ENCODE results near the gene SPPL2B. TPM values are rescaled to one million over a fixed set of nuclear protein-coding genes. Genes with fewer than 3 reads are reported as not detected.

The SPPL2B gene
- total and polyA plus RNA-seq, 9 of the 15 experiments (the other 6 are each of a cell fraction or from before 2014, with no cell fraction given) = 0.20 to 81.2 (median 15.1) TPM

DNA sequence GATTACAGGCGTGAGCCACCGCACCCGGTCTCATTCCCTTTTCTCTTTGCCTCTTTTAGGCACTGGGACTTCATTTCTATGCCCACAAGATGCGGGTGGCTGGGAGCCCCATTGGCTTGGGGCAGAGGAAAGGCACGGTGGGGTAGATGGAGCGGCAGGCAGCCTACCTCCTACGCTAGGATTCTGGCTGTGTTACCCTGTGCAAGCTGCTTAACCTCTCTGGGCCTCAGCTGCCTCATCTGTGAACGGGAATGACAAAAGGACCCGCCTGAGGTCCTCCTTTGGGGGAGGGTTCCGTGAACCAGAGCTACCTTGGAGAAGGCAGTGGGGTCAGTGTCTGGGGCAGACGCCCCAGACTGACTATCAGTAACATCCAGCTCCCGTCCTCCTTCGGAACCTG is 11.2 kb upstream of the SPPL2B start:
- no peak overlapping the region for H3K27ac ChIP-seq (ENCODE audit: extremely low read depth, low read depth, low read length)
- no peak overlapping the region for H3K4me3 ChIP-seq
- H3K9me1 ChIP-seq (ENCODE audit: control insufficient read depth, insufficient read depth, low read length) = no peaks in the 10 kb centered on the region
- FAIRE-seq (no peak), DNase-seq (ENCODE audit: extremely low read depth in 1 of 4, low spot score in 3 of 4) (no peak), ATAC-seq (no peak)
- peaks cover 8% of the 10 kb centered on the region; the same call in 1 of the 3 replicates for H3K36me3 ChIP-seq (ENCODE audit: control insufficient read depth, insufficient read depth, low read length)
- peaks cover 3 to 39% of the 10 kb centered on the region in 2 experiments; a peak in 3 of 5 replicates for H3K4me1 ChIP-seq (replicated peaks in 1 of 2; ENCODE audit: control insufficient read depth in 2 of 2, insufficient read depth in 2 of 2, low read length in 2 of 2)
- 55% methylated on average over 13 of the region's 13 CpGs for WGBS (ENCODE audit: insufficient coverage, low coverage, missing lambda C conversion rate)
- H4K20me1 ChIP-seq (replicated peaks; ENCODE audit: control insufficient read depth, insufficient read depth, low read length) = no peaks in the 10 kb centered on the region
- in situ Hi-C loops (cut with MboI) (loop anchor here (5.0 to 10.0 kb wide), 2 partner anchors 82 to 160 kb away; partner anchors contain the start of genes PLEKHJ1 and SF3A2), intact Hi-C loops (cut with micrococcal nuclease) (loop anchor here (5.0 kb wide), 1 partner anchor 40 kb away; no protein-coding TSS in a partner anchor)
- no peaks in the 10 kb centered on the region for H3K79me2 ChIP-seq (ENCODE audit: control insufficient read depth, insufficient read depth, low read length)
- peak overlapping the region in 1 of 2 experiments; percentile 55; a peak in 1 of 4 replicates for H3K9ac ChIP-seq (ENCODE audit: insufficient read depth in 1 of 2, low read depth in 2 of 2, low read length in 2 of 2)
- H3K4me2 ChIP-seq (ENCODE audit: insufficient read depth, low read length) = no peak overlapping the region
- TF ChIP-seq RBM25 (IDR thresholded peaks at IDR 0.05; ENCODE audit: low read depth, low read length, severe bottlenecking) = peak; percentile 62
- peak; percentile 73 for TF ChIP-seq BCOR (IDR thresholded peaks at IDR 0.05)
- 0 out of 4 replicates have a peak, but pooled peaks have one; percentile 12 to 37 for TF ChIP-seq KDM1A (IDR thresholded peaks at IDR 0.05)
- TF ChIP-seq MCM2 (IDR thresholded peaks at IDR 0.05; ENCODE audit: low read depth) = no peak
- peak; percentile 50 for TF ChIP-seq ZFP36 (IDR thresholded peaks at IDR 0.05; ENCODE audit: low read depth, low read length, partially characterized antibody)
- 0 out of 2 replicates have a peak, but pooled peaks have one; percentile 29 for TF ChIP-seq ADNP (tag; IDR thresholded peaks at IDR 0.05)
- TF ChIP-seq ZZZ3 (IDR thresholded peaks at IDR 0.05) = no peak
- TF ChIP-seq, protein P1, sequence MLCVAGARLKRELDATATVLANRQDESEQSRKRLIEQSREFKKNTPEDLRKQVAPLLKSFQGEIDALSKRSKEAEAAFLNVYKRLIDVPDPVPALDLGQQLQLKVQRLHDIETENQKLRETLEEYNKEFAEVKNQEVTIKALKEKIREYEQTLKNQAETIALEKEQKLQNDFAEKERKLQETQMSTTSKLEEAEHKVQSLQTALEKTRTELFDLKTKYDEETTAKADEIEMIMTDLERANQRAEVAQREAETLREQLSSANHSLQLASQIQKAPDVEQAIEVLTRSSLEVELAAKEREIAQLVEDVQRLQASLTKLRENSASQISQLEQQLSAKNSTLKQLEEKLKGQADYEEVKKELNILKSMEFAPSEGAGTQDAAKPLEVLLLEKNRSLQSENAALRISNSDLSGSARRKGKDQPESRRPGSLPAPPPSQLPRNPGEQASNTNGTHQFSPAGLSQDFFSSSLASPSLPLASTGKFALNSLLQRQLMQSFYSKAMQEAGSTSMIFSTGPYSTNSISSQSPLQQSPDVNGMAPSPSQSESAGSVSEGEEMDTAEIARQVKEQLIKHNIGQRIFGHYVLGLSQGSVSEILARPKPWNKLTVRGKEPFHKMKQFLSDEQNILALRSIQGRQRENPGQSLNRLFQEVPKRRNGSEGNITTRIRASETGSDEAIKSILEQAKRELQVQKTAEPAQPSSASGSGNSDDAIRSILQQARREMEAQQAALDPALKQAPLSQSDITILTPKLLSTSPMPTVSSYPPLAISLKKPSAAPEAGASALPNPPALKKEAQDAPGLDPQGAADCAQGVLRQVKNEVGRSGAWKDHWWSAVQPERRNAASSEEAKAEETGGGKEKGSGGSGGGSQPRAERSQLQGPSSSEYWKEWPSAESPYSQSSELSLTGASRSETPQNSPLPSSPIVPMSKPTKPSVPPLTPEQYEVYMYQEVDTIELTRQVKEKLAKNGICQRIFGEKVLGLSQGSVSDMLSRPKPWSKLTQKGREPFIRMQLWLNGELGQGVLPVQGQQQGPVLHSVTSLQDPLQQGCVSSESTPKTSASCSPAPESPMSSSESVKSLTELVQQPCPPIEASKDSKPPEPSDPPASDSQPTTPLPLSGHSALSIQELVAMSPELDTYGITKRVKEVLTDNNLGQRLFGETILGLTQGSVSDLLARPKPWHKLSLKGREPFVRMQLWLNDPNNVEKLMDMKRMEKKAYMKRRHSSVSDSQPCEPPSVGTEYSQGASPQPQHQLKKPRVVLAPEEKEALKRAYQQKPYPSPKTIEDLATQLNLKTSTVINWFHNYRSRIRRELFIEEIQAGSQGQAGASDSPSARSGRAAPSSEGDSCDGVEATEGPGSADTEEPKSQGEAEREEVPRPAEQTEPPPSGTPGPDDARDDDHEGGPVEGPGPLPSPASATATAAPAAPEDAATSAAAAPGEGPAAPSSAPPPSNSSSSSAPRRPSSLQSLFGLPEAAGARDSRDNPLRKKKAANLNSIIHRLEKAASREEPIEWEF (CRISPR knock-in tag; IDR thresholded peaks at IDR 0.05) = no peak
- TF ChIP-seq CBX1 (IDR thresholded peaks at IDR 0.05; ENCODE audit: low read depth) = no peak
- TF ChIP-seq HNRNPUL1 (IDR thresholded peaks at IDR 0.05; ENCODE audit: low read length) = no peak
- TF ChIP-seq ZNF707 (CRISPR knock-in tag; conservative IDR thresholded peaks at IDR 0.05) = no peak
- TF ChIP-seq, protein P2, sequence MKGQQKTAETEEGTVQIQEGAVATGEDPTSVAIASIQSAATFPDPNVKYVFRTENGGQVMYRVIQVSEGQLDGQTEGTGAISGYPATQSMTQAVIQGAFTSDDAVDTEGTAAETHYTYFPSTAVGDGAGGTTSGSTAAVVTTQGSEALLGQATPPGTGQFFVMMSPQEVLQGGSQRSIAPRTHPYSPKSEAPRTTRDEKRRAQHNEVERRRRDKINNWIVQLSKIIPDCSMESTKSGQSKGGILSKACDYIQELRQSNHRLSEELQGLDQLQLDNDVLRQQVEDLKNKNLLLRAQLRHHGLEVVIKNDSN (CRISPR knock-in tag; IDR thresholded peaks at IDR 0.05) = no peak
- ChIA-PET CTCF (ENCODE audit: low intra/inter-chr PET ratio) (no interaction called here), POLR2A (interaction anchor here (0.5 to 4.2 kb wide), 5 partner anchors 10 to 149 kb away, joined by 3 to 13 read pairs (median 4); partner anchors contain the start of genes AMH, LSM7 and SPPL2B)
- H3K27me3 ChIP-seq (ENCODE audit: control insufficient read depth in 2 of 2, insufficient read depth in 2 of 2, low read length in 2 of 2) = no peaks in the 10 kb centered on the region
- no peak overlapping the region for H2AFZ ChIP-seq (ENCODE audit: low read depth, low read length)
- BruUV-seq (replicated peaks) = no TSS peak
- peaks cover 12% of the 10 kb centered on the region for H3K9me3 ChIP-seq (replicated peaks; ENCODE audit: control insufficient read depth, insufficient read depth, low read depth, low read length)

All from K562 (cell line).